KMS-11 (cell line): ENCODE measurements around the gene UBE2O.

Experiments used
- H2AFZ ChIP-seq: fragments of 200-600 bp; sonication (generic); 2 replicates; pipeline ENCODE4 v1.6.1; 2016; ENCODE audit warnings: antibody characterized with exemption, mixed run types, low read depth
- H3K27ac ChIP-seq: fragments of 200-600 bp; sonication (generic); 2 replicates; pipeline ENCODE4 v1.6.1; 2016; ENCODE audit warnings: mild to moderate bottlenecking, mixed run types
- H3K27me3 ChIP-seq: fragments of 200-600 bp; sonication (generic); 2 replicates; pipeline ENCODE4 v1.6.1; 2017; ENCODE audit warnings: mild to moderate bottlenecking, low read depth, mixed run types, moderate library complexity; ENCODE audit not compliant: insufficient read depth
- H3K36me3 ChIP-seq: fragments of 200-600 bp; sonication (generic); 2 replicates; pipeline ENCODE4 v1.6.1; 2017; ENCODE audit warnings: mild to moderate bottlenecking, mixed run types; ENCODE audit not compliant: insufficient read depth
- H3K4me1 ChIP-seq: fragments of 200-600 bp; sonication (generic); 2 replicates; pipeline ENCODE4 v1.6.1; 2016; ENCODE audit warnings: mild to moderate bottlenecking, low read depth, mixed run types; ENCODE audit not compliant: poor library complexity, severe bottlenecking
- H3K4me2 ChIP-seq: fragments of 200-600 bp; sonication (generic); 2 replicates; pipeline ENCODE4 v1.7.0; 2016; ENCODE audit warnings: mild to moderate bottlenecking, mixed run types
- H3K4me3 ChIP-seq: fragments of 200-600 bp; sonication (generic); IDR thresholded peaks from 2 replicates; pipeline ENCODE4 v1.6.1; 2017; ENCODE audit warnings: low read depth, low read length, mixed read lengths; ENCODE audit not compliant: insufficient read depth
- H3K79me2 ChIP-seq: fragments of 200-600 bp; sonication (generic); 2 replicates; pipeline ENCODE4 v1.6.1; 2016; ENCODE audit warnings: low read depth, mixed run types; ENCODE audit not compliant: insufficient read depth
- H3K9ac ChIP-seq: fragments of 200-600 bp; sonication (generic); 2 replicates; pipeline ENCODE4 v1.6.1; 2016; ENCODE audit warnings: mild to moderate bottlenecking, mixed run types
- H4K20me1 ChIP-seq: fragments of 200-600 bp; sonication (generic); 2 replicates; pipeline ENCODE4 v1.6.1; 2016; ENCODE audit warnings: mild to moderate bottlenecking, mixed run types; ENCODE audit not compliant: insufficient read depth
- TF ChIP-seq, protein P1 (sequence below): fragments of 200-600 bp; sonication (generic); conservative IDR thresholded peaks from 2 replicates; pipeline ENCODE4 v1.6.1; 2017; ENCODE audit warnings: low read depth, mild to moderate bottlenecking, antibody characterized with exemption, low read length, moderate library complexity, mixed read lengths

UBE2O gene

GRCh38 chr17:76404256-76404655 lies 48.7 kb downstream of the UBE2O start:
- no peak overlapping the region for H2AFZ ChIP-seq
- H3K4me3 ChIP-seq: no peak overlapping the region
- peaks cover 10% of the 10 kb centered on the region; the same call in 1 of the 2 replicates for H3K79me2 ChIP-seq
- H3K36me3 ChIP-seq: no peaks in the 10 kb centered on the region; the same call in 1 of the 2 replicates
- H3K27ac ChIP-seq: no peak overlapping the region
- no peaks in the 10 kb centered on the region for H4K20me1 ChIP-seq
- peaks cover 12% of the 10 kb centered on the region for H3K4me1 ChIP-seq
- H3K9ac ChIP-seq: no peak overlapping the region
- H3K27me3 ChIP-seq: no peaks in the 10 kb centered on the region
- no peak overlapping the region for H3K4me2 ChIP-seq
- TF ChIP-seq, protein P1, sequence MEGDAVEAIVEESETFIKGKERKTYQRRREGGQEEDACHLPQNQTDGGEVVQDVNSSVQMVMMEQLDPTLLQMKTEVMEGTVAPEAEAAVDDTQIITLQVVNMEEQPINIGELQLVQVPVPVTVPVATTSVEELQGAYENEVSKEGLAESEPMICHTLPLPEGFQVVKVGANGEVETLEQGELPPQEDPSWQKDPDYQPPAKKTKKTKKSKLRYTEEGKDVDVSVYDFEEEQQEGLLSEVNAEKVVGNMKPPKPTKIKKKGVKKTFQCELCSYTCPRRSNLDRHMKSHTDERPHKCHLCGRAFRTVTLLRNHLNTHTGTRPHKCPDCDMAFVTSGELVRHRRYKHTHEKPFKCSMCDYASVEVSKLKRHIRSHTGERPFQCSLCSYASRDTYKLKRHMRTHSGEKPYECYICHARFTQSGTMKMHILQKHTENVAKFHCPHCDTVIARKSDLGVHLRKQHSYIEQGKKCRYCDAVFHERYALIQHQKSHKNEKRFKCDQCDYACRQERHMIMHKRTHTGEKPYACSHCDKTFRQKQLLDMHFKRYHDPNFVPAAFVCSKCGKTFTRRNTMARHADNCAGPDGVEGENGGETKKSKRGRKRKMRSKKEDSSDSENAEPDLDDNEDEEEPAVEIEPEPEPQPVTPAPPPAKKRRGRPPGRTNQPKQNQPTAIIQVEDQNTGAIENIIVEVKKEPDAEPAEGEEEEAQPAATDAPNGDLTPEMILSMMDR: no peak

- Histone ChIP-seq H3K27me3 (no peaks in the 10 kb centered on the region), H3K4me1 (no peaks in the 10 kb centered on the region), H3K36me3 (no peaks in the 10 kb centered on the region; the same call in 1 of the 2 replicates), H3K79me2 (peaks cover 9% of the 10 kb centered on the region; the same call in 1 of the 2 replicates), H3K27ac (no peak overlapping the region), H4K20me1 (no peaks in the 10 kb centered on the region), H3K9ac (no peak overlapping the region), H2AFZ (no peak overlapping the region), H3K4me2 (no peak overlapping the region), H3K4me3 (no peak overlapping the region)
- TF ChIP-seq, protein P1: no peak
Measured at GRCh38 chr17:76402711-76403110, 50.2 kb downstream of the UBE2O start.

GRCh38 chr17:76399175-76400172 lies 53.5 kb downstream of the UBE2O start:
- Histone ChIP-seq H3K4me2 (no peak overlapping the region), H3K9ac (no peak overlapping the region), H4K20me1 (no peaks in the 10 kb centered on the region), H3K27ac (no peak overlapping the region), H3K4me3 (no peak overlapping the region), H3K4me1 (no peaks in the 10 kb centered on the region), H3K79me2 (no peaks in the 10 kb centered on the region), H3K36me3 (no peaks in the 10 kb centered on the region; the same call in 1 of the 2 replicates), H3K27me3 (no peaks in the 10 kb centered on the region), H2AFZ (no peak overlapping the region)
- TF ChIP-seq, protein P1: no peak

- Histone ChIP-seq H2AFZ (no peak overlapping the region), H3K4me3 (no peak overlapping the region), H3K27me3 (no peaks in the 10 kb centered on the region), H3K9ac (no peak overlapping the region), H3K27ac (no peak overlapping the region), H3K36me3 (no peaks in the 10 kb centered on the region; the same call in 1 of the 2 replicates), H4K20me1 (no peaks in the 10 kb centered on the region), H3K79me2 (no peaks in the 10 kb centered on the region), H3K4me1 (no peaks in the 10 kb centered on the region), H3K4me2 (no peak overlapping the region)
- TF ChIP-seq, protein P1: no peak
Measured at GRCh38 chr17:76398523-76399174, 54.3 kb downstream of the UBE2O start.
